ENCODE measurements around the gene NOS1.

GRCh38 chr12:117328556-117329100 lies 32.8 kb downstream of the NOS1 start:
- TF ChIP-seq, protein P1, sequence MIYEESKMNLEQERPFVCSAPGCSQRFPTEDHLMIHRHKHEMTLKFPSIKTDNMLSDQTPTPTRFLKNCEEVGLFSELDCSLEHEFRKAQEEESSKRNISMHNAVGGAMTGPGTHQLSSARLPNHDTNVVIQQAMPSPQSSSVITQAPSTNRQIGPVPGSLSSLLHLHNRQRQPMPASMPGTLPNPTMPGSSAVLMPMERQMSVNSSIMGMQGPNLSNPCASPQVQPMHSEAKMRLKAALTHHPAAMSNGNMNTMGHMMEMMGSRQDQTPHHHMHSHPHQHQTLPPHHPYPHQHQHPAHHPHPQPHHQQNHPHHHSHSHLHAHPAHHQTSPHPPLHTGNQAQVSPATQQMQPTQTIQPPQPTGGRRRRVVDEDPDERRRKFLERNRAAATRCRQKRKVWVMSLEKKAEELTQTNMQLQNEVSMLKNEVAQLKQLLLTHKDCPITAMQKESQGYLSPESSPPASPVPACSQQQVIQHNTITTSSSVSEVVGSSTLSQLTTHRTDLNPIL (CRISPR knock-in tag; IDR thresholded peaks at IDR 0.05; ENCODE audit: low read depth), result no peak
- TF ChIP-seq ZNF70 (CRISPR knock-in tag; IDR thresholded peaks at IDR 0.05) (no peak), ZFP3 (CRISPR knock-in tag; IDR thresholded peaks at IDR 0.05) (no peak), TCF4 (CRISPR knock-in tag; IDR thresholded peaks at IDR 0.05; ENCODE audit: borderline replicate concordance) (no peak)

Measured in SK-N-SH treated with all-trans-retinoic acid at 6 μM for 48 hours (cell line).